ENCODE measurements around the gene SAP30L.

SAP30L gene

GRCh38 chr5:154482528-154483449 is 37.0 kb downstream of the SAP30L start:
- DNase-seq = no peak

- DNase-seq = no peak
These were observed 38.0 kb downstream of the SAP30L start for GRCh38 chr5:154483654-154484392.

- DNase-seq = no peak
These were observed 38.7 kb downstream of the SAP30L start for GRCh38 chr5:154484393-154485095.

GRCh38 chr5:154485096-154485491 is 39.3 kb downstream of the SAP30L start:
- DNase-seq = no peak

GRCh38 chr5:154485850-154486426 is 40.1 kb downstream of the SAP30L start:
- peak; percentile 53 for DNase-seq

- no peak for DNase-seq
These were observed 40.6 kb downstream of the SAP30L start for GRCh38 chr5:154486427-154486866.

- DNase-seq = no peak
These were observed 41.7 kb downstream of the SAP30L start for GRCh38 chr5:154487541-154487940.

GRCh38 chr5:154491941-154492340 is 46.1 kb downstream of the SAP30L start:
- no peak for DNase-seq

GRCh38 chr5:154493274-154493673 is 47.5 kb downstream of the SAP30L start:
- DNase-seq = no peak

- DNase-seq = peak; percentile 69
These were observed 48.2 kb downstream of the SAP30L start for GRCh38 chr5:154494036-154494435.

- DNase-seq = no peak
These were observed 52.8 kb downstream of the SAP30L start for GRCh38 chr5:154498591-154498990.

GRCh38 chr5:154498994-154499393 is 53.2 kb downstream of the SAP30L start:
- DNase-seq = no peak

- no peak for DNase-seq
These were observed 55.8 kb downstream of the SAP30L start for GRCh38 chr5:154501566-154501965.

- DNase-seq = no peak
These were observed 56.4 kb downstream of the SAP30L start for GRCh38 chr5:154502180-154502579.

GRCh38 chr5:154503698-154504039 is 57.9 kb downstream of the SAP30L start:
- no peak for DNase-seq

- peak; percentile 86 for DNase-seq
These were observed 59.8 kb downstream of the SAP30L start for GRCh38 chr5:154505567-154505966.

GRCh38 chr5:154506049-154506715 is 60.4 kb downstream of the SAP30L start:
- no peak for DNase-seq

- no peak for DNase-seq
These were observed 60.9 kb downstream of the SAP30L start for GRCh38 chr5:154506716-154507080.

- DNase-seq = no peak
These were observed 62.3 kb downstream of the SAP30L start for GRCh38 chr5:154508114-154508513.

- no peak for DNase-seq
These were observed 64.2 kb downstream of the SAP30L start for GRCh38 chr5:154509784-154510555.

All from NCI-H1694 treated with DMSO at 0.1 percent for 48 hours (cell line).